Gastroesophageal sphincter (tissue), 4 donors: ENCODE data around the gene LTBP1. TPM values are rescaled to one million over a fixed set of nuclear protein-coding genes. Genes with fewer than 3 reads are reported as not detected.
A peak's percentile ranks its signal among the peaks of the same experiment; 100 is the strongest.

ENCODE experiments used
- ATAC-seq: fragments of 150-250 bp; one replicate; pipeline ENCODE4 v1.9.1; 2016; ENCODE audit warnings: mild to moderate bottlenecking, moderate library complexity
- H3K27ac ChIP-seq, 4 donors: fragments of 200-600 bp; sonication (generic) in 3 of 4; 1 replicate in 3 of 4; 2 replicates in 1 of 4; pipeline ENCODE4 v1.5.1; 2016 to 2019
- H3K27me3 ChIP-seq: fragments of 200-600 bp; sonication (generic); one replicate; pipeline ENCODE4 v1.5.1; 2019
- H3K36me3 ChIP-seq, 2 donors: fragments of 200-600 bp; sonication (generic); one replicate each; pipeline ENCODE4 v1.5.1; 2019; ENCODE audit warnings: control low read depth in 1 of 2
- H3K4me1 ChIP-seq, 3 donors: fragments of 200-600 bp; sonication (generic); 1 replicate in 2 of 3; 2 replicates in 1 of 3; pipeline ENCODE4 v1.5.1; 2016 to 2019; ENCODE audit warnings: control low read depth in 2 of 3
- H3K4me3 ChIP-seq, 2 donors: fragments of 200-600 bp; sonication (generic); one replicate each; pipeline ENCODE4 v1.5.1; 2019; ENCODE audit warnings: mild to moderate bottlenecking in 1 of 2, moderate library complexity in 1 of 2
- H3K9me3 ChIP-seq, 3 donors: fragments of 200-600 bp; sonication (generic); one replicate each; pipeline ENCODE4 v1.5.1; 2017 to 2019; ENCODE audit warnings: control low read depth in 2 of 3
- EP300 ChIP-seq: sonication (generic); formaldehyde crosslinking; IDR thresholded peaks from one replicate; pipeline ENCODE4 v1.6.1; 2017; ENCODE audit warnings: antibody characterized with exemption, mild to moderate bottlenecking
- POLR2A ChIP-seq, 2 donors: fragments of 450-650 bp; IDR thresholded peaks; one replicate each; pipeline ENCODE4 v1.6.1; 2017; ENCODE audit warnings: antibody characterized with exemption in 2 of 2, mild to moderate bottlenecking in 2 of 2, moderate library complexity in 1 of 2
- POLR2AphosphoS5 ChIP-seq: sonication (generic); formaldehyde crosslinking; IDR thresholded peaks from one replicate; pipeline ENCODE4 v1.6.1; 2017; ENCODE audit warnings: antibody characterized with exemption
- WGBS, 2 donors: methylation state at CpG; one replicate each; pipeline ENCODE4 v1.1.5; 2018; ENCODE audit warnings: low coverage in 1 of 2; 5-methylcytosine and 5-hydroxymethylcytosine counted together
- total RNA-seq, 4 donors: library from RNA; depleted of rRNA; stranded (reverse); fragments of >200 nt; gene quantifications; one replicate each; pipeline ENCODE4 v1.1.0, GENCODE V29; 2016
- TF ChIP-seq, protein P1 (sequence below), 4 experiments: fragments of 200-600 bp in 2 of 4; fragments of 450-650 bp in 2 of 4; sonication (generic) in 1 of 4; IDR thresholded peaks; one replicate each; pipeline ENCODE4 v1.5.1; 2017 to 2019; ENCODE audit warnings: antibody characterized with exemption in 4 of 4, mild to moderate bottlenecking in 2 of 4, moderate library complexity in 2 of 4

Gene LTBP1
- total RNA-seq, 4 donors from 2014 or later: 238 to 493 (median 378) TPM

DNA sequence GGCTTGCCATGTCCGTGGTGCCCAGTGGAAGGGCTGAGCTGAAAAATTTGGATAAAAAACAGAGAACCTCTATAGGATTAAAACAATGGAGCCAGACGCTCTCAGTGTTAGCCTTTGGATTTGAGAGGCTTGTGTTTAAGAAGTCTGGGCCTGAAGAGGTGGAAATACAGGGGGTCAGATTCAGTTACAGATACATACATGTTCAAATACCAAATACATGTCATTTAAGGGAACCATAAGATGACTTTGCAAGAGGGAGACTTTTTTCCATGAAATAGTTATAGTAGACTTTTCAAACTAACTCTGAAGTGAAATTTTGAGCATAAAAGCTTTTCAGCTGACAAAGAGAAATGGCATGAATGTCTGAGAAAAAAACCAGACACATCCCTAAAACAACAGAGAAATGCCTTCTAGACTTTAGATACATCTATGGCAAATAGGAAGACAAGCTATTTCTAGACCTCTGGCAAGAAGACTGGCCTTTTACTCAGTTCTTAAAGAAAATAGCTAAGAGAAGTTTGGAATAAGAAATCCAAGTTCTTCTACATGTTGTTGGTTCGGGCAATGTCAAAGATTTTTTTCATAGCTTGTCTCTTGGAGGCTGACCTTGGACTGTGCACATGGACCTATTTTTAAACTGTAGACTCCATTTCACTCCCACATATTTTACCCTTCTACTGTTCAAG lies 112.9 kb downstream of the LTBP1 start:
- Histone ChIP-seq H3K4me1 (peaks cover 0 to 30% (median 14%) of the 10 kb centered on the region in 3 donors), H3K27me3 (no peaks in the 10 kb centered on the region), H3K27ac (peak overlapping the region; percentile 76 to 84 (median 80)), H3K36me3 (no peaks in the 10 kb centered on the region), H3K9me3 (no peaks in the 10 kb centered on the region), H3K4me3 (no peak overlapping the region)
- 25 to 31% methylated on average over 3 of the region's 3 CpGs for WGBS, 2 donors
- ATAC-seq: peak; percentile 60
- no peak for TF ChIP-seq EP300
- TF ChIP-seq POLR2A (IDR thresholded peaks at IDR 0.05): no peak
- TF ChIP-seq, protein P1, sequence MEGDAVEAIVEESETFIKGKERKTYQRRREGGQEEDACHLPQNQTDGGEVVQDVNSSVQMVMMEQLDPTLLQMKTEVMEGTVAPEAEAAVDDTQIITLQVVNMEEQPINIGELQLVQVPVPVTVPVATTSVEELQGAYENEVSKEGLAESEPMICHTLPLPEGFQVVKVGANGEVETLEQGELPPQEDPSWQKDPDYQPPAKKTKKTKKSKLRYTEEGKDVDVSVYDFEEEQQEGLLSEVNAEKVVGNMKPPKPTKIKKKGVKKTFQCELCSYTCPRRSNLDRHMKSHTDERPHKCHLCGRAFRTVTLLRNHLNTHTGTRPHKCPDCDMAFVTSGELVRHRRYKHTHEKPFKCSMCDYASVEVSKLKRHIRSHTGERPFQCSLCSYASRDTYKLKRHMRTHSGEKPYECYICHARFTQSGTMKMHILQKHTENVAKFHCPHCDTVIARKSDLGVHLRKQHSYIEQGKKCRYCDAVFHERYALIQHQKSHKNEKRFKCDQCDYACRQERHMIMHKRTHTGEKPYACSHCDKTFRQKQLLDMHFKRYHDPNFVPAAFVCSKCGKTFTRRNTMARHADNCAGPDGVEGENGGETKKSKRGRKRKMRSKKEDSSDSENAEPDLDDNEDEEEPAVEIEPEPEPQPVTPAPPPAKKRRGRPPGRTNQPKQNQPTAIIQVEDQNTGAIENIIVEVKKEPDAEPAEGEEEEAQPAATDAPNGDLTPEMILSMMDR (IDR thresholded peaks at IDR 0.05): no peak
- TF ChIP-seq POLR2AphosphoS5: no peak

DNA sequence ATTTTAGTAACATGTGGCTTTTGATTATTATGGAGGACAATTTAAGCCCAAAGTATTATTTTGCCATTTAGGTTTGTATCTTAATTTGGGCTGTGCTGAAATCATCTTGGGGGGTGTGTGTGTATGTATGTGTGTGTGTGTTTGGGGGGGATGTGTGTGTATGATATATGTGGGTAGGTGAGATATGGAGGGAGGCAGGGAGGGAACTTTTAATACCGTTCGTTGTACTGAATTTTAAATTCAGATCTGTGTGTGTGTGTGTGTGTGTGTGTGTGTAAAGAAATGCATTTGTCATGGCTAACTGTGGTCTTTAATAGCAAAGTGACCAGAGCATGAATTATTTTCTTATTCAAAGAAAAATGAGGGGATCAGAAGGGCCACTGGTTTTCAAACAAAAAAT lies 113.7 kb downstream of the LTBP1 start:
- 26 to 36% methylated on average over 2 of the region's 2 CpGs for WGBS, 2 donors
- no peaks in the 10 kb centered on the region for H3K36me3 ChIP-seq
- peak overlapping the region; percentile 76 to 84 (median 80) for H3K27ac ChIP-seq
- H3K4me3 ChIP-seq: no peak overlapping the region
- H3K27me3 ChIP-seq: no peaks in the 10 kb centered on the region
- H3K9me3 ChIP-seq: no peaks in the 10 kb centered on the region
- ATAC-seq: no peak
- peaks cover 0 to 30% (median 14%) of the 10 kb centered on the region in 3 donors for H3K4me1 ChIP-seq
- TF ChIP-seq EP300: no peak

DNA sequence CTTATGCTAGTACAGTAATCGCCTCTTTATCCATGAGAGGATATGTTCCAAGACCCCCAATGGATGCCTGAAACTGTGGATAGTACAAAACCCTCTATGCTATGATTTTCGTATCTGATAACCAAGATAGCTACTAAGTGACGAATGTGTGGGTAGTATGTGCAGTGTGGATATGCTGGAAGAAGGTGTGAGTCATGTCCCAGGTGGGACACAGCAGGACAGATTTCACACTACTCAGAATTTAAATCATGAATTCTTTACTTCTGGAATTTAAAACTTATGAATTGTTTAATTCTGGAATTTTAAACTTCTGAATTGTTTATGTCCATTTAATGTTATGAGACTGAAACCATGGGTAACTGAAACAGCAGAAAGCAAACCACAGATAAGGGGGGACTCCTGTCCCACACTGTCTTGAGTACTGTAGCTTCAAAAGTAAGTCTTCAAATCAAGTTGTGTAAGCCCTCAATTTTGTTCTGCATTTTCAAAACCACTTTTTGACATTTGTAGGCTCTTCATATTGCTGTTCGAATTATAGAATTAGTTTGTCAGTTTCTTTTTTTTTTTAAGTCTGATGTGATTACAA lies 116.0 kb downstream of the LTBP1 start:
- peaks cover 0 to 44% (median 16%) of the 10 kb centered on the region in 3 donors for H3K4me1 ChIP-seq
- peak overlapping the region in 3 of 4 donors; percentile 47 to 82 (median 79) for H3K27ac ChIP-seq
- H3K27me3 ChIP-seq: no peaks in the 10 kb centered on the region
- H3K4me3 ChIP-seq: no peak overlapping the region
- H3K36me3 ChIP-seq: no peaks in the 10 kb centered on the region
- no peaks in the 10 kb centered on the region for H3K9me3 ChIP-seq
- WGBS, 2 donors: 78 to 88% methylated on average over 4 of the region's 4 CpGs
- TF ChIP-seq, protein P1 (IDR thresholded peaks at IDR 0.05): no peak
- TF ChIP-seq EP300 (no peak), POLR2A (IDR thresholded peaks at IDR 0.05) (no peak), POLR2AphosphoS5 (no peak)
- ATAC-seq: no peak

DNA sequence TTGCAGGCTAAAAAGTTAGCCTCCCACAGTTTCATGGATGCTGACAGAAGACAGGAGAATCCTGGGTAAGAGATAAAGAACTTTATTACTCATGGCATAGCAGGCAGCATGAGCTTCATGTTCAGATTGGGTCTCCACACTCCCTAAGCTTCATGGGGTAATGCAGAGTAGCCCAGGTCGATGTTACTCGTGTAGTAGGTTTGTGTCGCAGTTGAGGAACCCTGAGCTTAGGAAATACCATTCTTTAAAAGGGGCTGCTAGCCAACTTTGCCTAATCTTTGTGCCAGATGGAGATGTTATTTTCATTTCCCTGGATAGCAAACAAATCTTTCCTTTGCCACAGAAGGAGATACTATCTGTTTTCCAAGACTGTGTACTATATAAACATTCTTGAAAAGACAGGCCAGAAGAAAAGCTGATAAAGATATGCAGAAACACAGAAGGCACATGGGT lies 117.6 kb downstream of the LTBP1 start:
- WGBS, 2 donors: 83 to 90% methylated on average over 3 of the region's 3 CpGs
- Histone ChIP-seq H3K4me3 (no peak overlapping the region), H3K4me1 (peaks cover 0 to 37% (median 9%) of the 10 kb centered on the region in 3 donors), H3K36me3 (no peaks in the 10 kb centered on the region), H3K27ac (peak overlapping the region in 1 of 4 donors; percentile 27), H3K27me3 (no peaks in the 10 kb centered on the region), H3K9me3 (no peaks in the 10 kb centered on the region)
- TF ChIP-seq, protein P1 (IDR thresholded peaks at IDR 0.05): no peak
- TF ChIP-seq POLR2A (IDR thresholded peaks at IDR 0.05): no peak
- no peak for ATAC-seq

DNA sequence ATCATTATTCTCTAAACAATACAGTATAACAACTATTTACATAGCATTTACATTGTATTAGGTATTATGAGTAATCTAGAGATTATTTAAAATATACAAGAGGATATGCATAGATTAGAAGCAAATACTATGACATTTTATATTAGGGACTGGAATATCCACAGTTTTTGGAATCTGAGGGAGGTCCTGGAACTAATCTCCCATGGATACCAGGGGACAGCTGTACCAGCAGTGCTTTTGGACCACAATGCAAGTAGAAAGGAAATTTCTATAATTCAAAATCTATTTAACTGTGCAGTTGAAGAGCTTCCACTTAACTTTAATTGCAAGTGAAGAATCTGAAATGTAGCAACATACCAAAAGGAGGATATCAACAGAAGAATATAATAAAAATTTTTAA lies 120.8 kb downstream of the LTBP1 start:
- Histone ChIP-seq H3K4me1 (peaks cover 3 to 40% (median 3%) of the 10 kb centered on the region in 3 donors), H3K27ac (no peak overlapping the region), H3K4me3 (no peak overlapping the region), H3K27me3 (no peaks in the 10 kb centered on the region), H3K9me3 (no peaks in the 10 kb centered on the region), H3K36me3 (no peaks in the 10 kb centered on the region)
- no peak for ATAC-seq
- TF ChIP-seq POLR2AphosphoS5 (no peak), POLR2A (IDR thresholded peaks at IDR 0.05) (no peak), EP300 (no peak)
- TF ChIP-seq, protein P1 (IDR thresholded peaks at IDR 0.05): no peak
